PFSK-1 (cell line): ENCODE data around the gene NDST3.

ENCODE experiments used
- POLR2AphosphoS5 ChIP-seq: IDR thresholded peaks from 2 replicates; pipeline ENCODE4 v1.6.1; 2012; ENCODE audit warnings: low read depth, mild to moderate bottlenecking, control low read depth, low read length, moderate library complexity
- REST ChIP-seq, 2 experiments: IDR thresholded peaks; 2 replicates each; pipeline versions ENCODE4 v1.6.1 to v1.8.0; 2011 to 2012; ENCODE audit warnings: low read depth in 2 of 2, low read length in 2 of 2, control low read depth in 1 of 2, inconsistent platforms in 1 of 2, mild to moderate bottlenecking in 1 of 2, moderate library complexity in 1 of 2; ENCODE audit not compliant: insufficient read depth in 1 of 2

- TF ChIP-seq POLR2AphosphoS5 = no peak
- TF ChIP-seq REST (IDR thresholded peaks at IDR 0.05; ENCODE audit: insufficient read depth in 1 of 2, low read depth in 2 of 2, low read length in 2 of 2) = no peak
Measured at GRCh38 chr4:118287711-118288451, 253.6 kb downstream of the NDST3 start.
